H54 (cell line): ENCODE data around the gene ANKRD33.

Source experiments
- DNase-seq: peaks from one replicate; pipeline ENCODE4 v3.0.0; 2011; ENCODE audit warnings: low spot score, mixed read lengths; ENCODE audit not compliant: insufficient read length
- FAIRE-seq: peaks from 3 replicates; lab custom pipeline; 2011; peaks lifted over from hg19 to GRCh38; lab: Jason Lieb, UNC
- POLR2A ChIP-seq: IDR thresholded peaks from 2 replicates; pipeline ENCODE4 v1.6.1; 2011; ENCODE audit warnings: low read depth, mild to moderate bottlenecking, low read length

The ANKRD33 gene

GRCh38 chr12:51848841-51849735 lies 38.8 kb upstream of the ANKRD33 start:
- DNase-seq, result no peak
- no peak for FAIRE-seq
- no peak for TF ChIP-seq POLR2A

- TF ChIP-seq POLR2A, result no peak
- DNase-seq, result no peak
- FAIRE-seq, result no peak
Measured at GRCh38 chr12:51850081-51850964, 37.6 kb upstream of the ANKRD33 start.

GRCh38 chr12:51850965-51851299 lies 37.0 kb upstream of the ANKRD33 start:
- TF ChIP-seq POLR2A, result no peak
- no peak for DNase-seq
- FAIRE-seq, result no peak

- TF ChIP-seq POLR2A, result no peak
- DNase-seq, result no peak
- no peak for FAIRE-seq
Measured at GRCh38 chr12:51851413-51852124, 36.3 kb upstream of the ANKRD33 start.

GRCh38 chr12:51852404-51853137 lies 35.3 kb upstream of the ANKRD33 start:
- DNase-seq, result no peak
- TF ChIP-seq POLR2A, result no peak

GRCh38 chr12:51855586-51856428 lies 32.1 kb upstream of the ANKRD33 start:
- DNase-seq (no peak), FAIRE-seq (no peak)
- peak; percentile 27; the same call in 1 of the 2 replicates for TF ChIP-seq POLR2A

More at GRCh38 chr12:51852404-51853137, 35.3 kb upstream of the ANKRD33 start:
- no peak for FAIRE-seq

GRCh38 chr12:51860986-51861385 lies 26.9 kb upstream of the ANKRD33 start:
- DNase-seq, result no peak
- no peak for FAIRE-seq
- TF ChIP-seq POLR2A, result no peak

- DNase-seq (no peak), FAIRE-seq (no peak)
- TF ChIP-seq POLR2A, result no peak
Measured at GRCh38 chr12:51862947-51863346, 25.0 kb upstream of the ANKRD33 start.

GRCh38 chr12:51863363-51863932 lies 24.5 kb upstream of the ANKRD33 start:
- no peak for DNase-seq
- TF ChIP-seq POLR2A, result no peak
- no peak for FAIRE-seq

- no peak for FAIRE-seq
- no peak for DNase-seq
- no peak for TF ChIP-seq POLR2A
Measured at GRCh38 chr12:51863933-51864832, 23.7 kb upstream of the ANKRD33 start.
